Keratinocyte (primary cell): ENCODE results near the gene COL6A5. TPM values are rescaled to one million over a fixed set of nuclear protein-coding genes. Genes with fewer than 3 reads are reported as not detected.

Experiments
- DNase-seq: peaks from one replicate; pipeline ENCODE4 v3.0.0-alpha.2; 2011; ENCODE audit warnings: low read depth, missing footprints, low spot score
- FAIRE-seq: peaks from 2 replicates; lab custom pipeline; 2011; peaks lifted over from hg19 to GRCh38; lab: Jason Lieb, UNC
- H2AFZ ChIP-seq: 2 replicates; pipeline ENCODE4 v1.6.0; 2012; ENCODE audit warnings: low read length, control low read depth, inconsistent platforms; ENCODE audit not compliant: control insufficient read depth
- H3K27ac ChIP-seq: 2 replicates; pipeline ENCODE4 v1.5.1; 2011; ENCODE audit warnings: low read length; ENCODE audit not compliant: control insufficient read depth, insufficient read depth
- H3K27me3 ChIP-seq: 3 replicates; pipeline ENCODE4 v1.6.0; 2011; ENCODE audit warnings: low read length; ENCODE audit not compliant: control insufficient read depth, insufficient read depth; ENCODE audit errors: extremely low read depth
- H3K36me3 ChIP-seq, 2 experiments: 2 replicates in 1 of 2; 3 replicates in 1 of 2; pipeline ENCODE4 v1.5.1; 2011; ENCODE audit warnings: low read length in 2 of 2, mild to moderate bottlenecking in 1 of 2; ENCODE audit not compliant: control insufficient read depth in 2 of 2, insufficient read depth in 2 of 2; ENCODE audit errors: extremely low read depth in 1 of 2
- H3K4me1 ChIP-seq: 3 replicates; pipeline ENCODE4 v1.5.1; 2011; ENCODE audit warnings: low read length; ENCODE audit not compliant: control insufficient read depth, insufficient read depth; ENCODE audit errors: extremely low read depth
- H3K4me2 ChIP-seq: 3 replicates; pipeline ENCODE4 v1.6.0; 2011; ENCODE audit warnings: low read depth, low read length; ENCODE audit not compliant: control insufficient read depth, insufficient read depth; ENCODE audit errors: extremely low read depth
- H3K4me3 ChIP-seq, 3 experiments: fragments of 200-600 bp in 1 of 3; sonication (generic) in 1 of 3; 2 replicates in 2 of 3; 3 replicates in 1 of 3; pipeline ENCODE4 v1.5.1; 2011 to 2016; ENCODE audit warnings: low read length in 3 of 3, mild to moderate bottlenecking in 3 of 3, control low read depth in 2 of 3, inconsistent platforms in 1 of 3, low read depth in 1 of 3, mixed read lengths in 1 of 3, mixed run types in 1 of 3, moderate library complexity in 1 of 3; ENCODE audit not compliant: control insufficient read depth in 2 of 3, insufficient read depth in 2 of 3; ENCODE audit errors: extremely low read depth in 1 of 3
- H3K79me2 ChIP-seq: 2 replicates; pipeline ENCODE4 v1.6.0; 2012; ENCODE audit warnings: low read length; ENCODE audit not compliant: control insufficient read depth, insufficient read depth
- H3K9ac ChIP-seq: 3 replicates; pipeline ENCODE4 v1.6.0; 2011; ENCODE audit warnings: low read length; ENCODE audit not compliant: control insufficient read depth, insufficient read depth; ENCODE audit errors: extremely low read depth
- H3K9me1 ChIP-seq: 3 replicates; pipeline ENCODE4 v1.6.0; 2011; ENCODE audit warnings: low read length; ENCODE audit not compliant: control insufficient read depth, insufficient read depth; ENCODE audit errors: extremely low read depth
- H3K9me3 ChIP-seq: 2 replicates; pipeline ENCODE4 v1.5.1; 2012; ENCODE audit warnings: low read depth, low read length; ENCODE audit not compliant: control insufficient read depth
- H4K20me1 ChIP-seq: 3 replicates; pipeline ENCODE4 v1.6.0; 2011; ENCODE audit warnings: low read length; ENCODE audit not compliant: control insufficient read depth, insufficient read depth; ENCODE audit errors: extremely low read depth
- CTCF ChIP-seq, 3 experiments: IDR thresholded peaks in 1 of 3; conservative IDR thresholded peaks in 1 of 3; optimal IDR thresholded peaks in 1 of 3; 2 replicates in 2 of 3; 3 replicates in 1 of 3; pipeline versions ENCODE3 to v1.5.1; 2011; ENCODE audit warnings: low read length in 3 of 3, mild to moderate bottlenecking in 3 of 3, moderate library complexity in 2 of 3, control low read depth in 1 of 3, inconsistent platforms in 1 of 3; ENCODE audit not compliant: insufficient read depth in 2 of 3; ENCODE audit errors: extremely low read depth in 1 of 3
- EZH2 ChIP-seq: IDR thresholded peaks from one replicate; pipeline ENCODE4 v1.6.1; 2012; ENCODE audit warnings: inconsistent platforms, mild to moderate bottlenecking, low read length, moderate library complexity
- dilution Hi-C: fragments of 300-500 bp; cut with MboI; formaldehyde crosslinking; loops from one replicate; pipeline ENCODE4 v1.7.0; 2020; ENCODE audit warnings: low sequenced_read_pairs; ENCODE audit not compliant: extremely low pct_ligation_motif_present
- polyA plus RNA-seq, 5 experiments: library from polyadenylated mRNA; depleted of rRNA in 3 of 5; stranded (reverse) in 3 of 5; stranded (forward) in 1 of 5; unstranded in 1 of 5; fragments of >200 nt; gene quantifications; 1 replicate in 1 of 5; 2 replicates in 3 of 5; 3 replicates in 1 of 5; pipeline versions ENCODE4 v1.2.1 to v1.2.3, GENCODE V29; 2011 to 2012; ENCODE audit warnings: missing spikeins in 2 of 5, low read depth in 1 of 5, low replicate concordance in 1 of 5

The COL6A5 gene
- polyA plus RNA-seq, 1 donor (not counting 4 experiments of a cell fraction or from before 2014, with no cell fraction given), result not detected

DNA sequence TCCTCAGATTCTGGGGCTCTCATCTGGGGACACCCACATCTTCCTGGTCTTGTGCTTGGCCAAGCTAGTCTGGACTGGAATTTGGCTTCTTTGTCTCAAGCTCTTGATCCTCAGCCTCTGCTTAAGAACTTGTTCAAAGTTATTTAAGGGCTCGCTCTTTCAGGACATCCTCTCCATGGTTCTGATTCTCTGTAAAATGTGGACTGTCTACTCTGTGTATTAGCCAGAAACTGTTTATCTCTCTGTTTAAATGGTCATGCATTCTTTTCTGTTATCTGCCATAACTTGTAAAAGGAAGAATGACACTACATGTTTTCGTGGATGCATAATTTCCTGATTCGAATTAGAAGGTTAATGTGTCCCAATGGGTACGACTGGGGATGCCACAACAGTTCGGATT lies 79.4 kb downstream of the COL6A5 start:
- TF ChIP-seq CTCF (optimal IDR thresholded peaks at IDR 0.05 in 1 of 3, IDR thresholded peaks at IDR 0.05 in 1 of 3, conservative IDR thresholded peaks at IDR 0.05 in 1 of 3; ENCODE audit: extremely low read depth in 1 of 3, insufficient read depth in 2 of 3, low read length in 3 of 3), result no peak
- FAIRE-seq, result no peak
- H3K79me2 ChIP-seq, result no peaks in the 10 kb centered on the region
- no peak overlapping the region for H3K27ac ChIP-seq
- H3K9me3 ChIP-seq, result no peaks in the 10 kb centered on the region
- no peak overlapping the region for H3K9ac ChIP-seq
- H3K4me3 ChIP-seq, result no peak overlapping the region
- DNase-seq, result no peak
- no peak overlapping the region for H2AFZ ChIP-seq
- H3K4me2 ChIP-seq, result no peak overlapping the region
- no peaks in the 10 kb centered on the region for H4K20me1 ChIP-seq
- H3K27me3 ChIP-seq, result no peaks in the 10 kb centered on the region
- no peaks in the 10 kb centered on the region for H3K9me1 ChIP-seq
- dilution Hi-C loops, result no loop called here
- no peaks in the 10 kb centered on the region for H3K36me3 ChIP-seq
- H3K4me1 ChIP-seq, result no peaks in the 10 kb centered on the region

GRCh38 chr3:130425484-130425883 lies 80.0 kb downstream of the COL6A5 start:
- H2AFZ ChIP-seq, result no peak overlapping the region
- H3K4me3 ChIP-seq, result no peak overlapping the region
- no peaks in the 10 kb centered on the region for H3K27me3 ChIP-seq
- no peaks in the 10 kb centered on the region for H3K79me2 ChIP-seq
- no peak overlapping the region for H3K27ac ChIP-seq
- no peaks in the 10 kb centered on the region for H3K9me1 ChIP-seq
- no peaks in the 10 kb centered on the region for H3K36me3 ChIP-seq
- H4K20me1 ChIP-seq, result no peaks in the 10 kb centered on the region
- no peak overlapping the region for H3K4me2 ChIP-seq
- FAIRE-seq, result no peak
- H3K9me3 ChIP-seq, result no peaks in the 10 kb centered on the region
- TF ChIP-seq EZH2 (no peak), CTCF (optimal IDR thresholded peaks at IDR 0.05 in 1 of 3, IDR thresholded peaks at IDR 0.05 in 1 of 3, conservative IDR thresholded peaks at IDR 0.05 in 1 of 3; ENCODE audit: extremely low read depth in 1 of 3, insufficient read depth in 2 of 3, low read length in 3 of 3) (no peak)
- no peak for DNase-seq
- no peak overlapping the region for H3K9ac ChIP-seq
- dilution Hi-C loops, result no loop called here
- H3K4me1 ChIP-seq, result no peaks in the 10 kb centered on the region
